SK-N-SH (cell line): Measurements from ENCODE around the gene ZNF335. TPM values are rescaled to one million over a fixed set of nuclear protein-coding genes. Genes with fewer than 3 reads are reported as not detected.

Experiments used
- CTCF ChIA-PET: fragments of 300-600, 350-600 bp; formaldehyde crosslinking; extraction: SDS; loops from one replicate; lab custom pipeline; 2021; lab: Yijun Ruan, JAX
- POLR2A ChIA-PET: fragments of 350-600 bp; sonication (Branson Sonifier 250); formaldehyde crosslinking; extraction: SDS; loops from one replicate; lab custom pipeline; 2020; ENCODE audit warnings: antibody characterized with exemption, inconsistent platforms; lab: Yijun Ruan, JAX
- DNase-seq: peaks from one replicate; pipeline ENCODE4 v3.0.0; 2012
- H2AFZ ChIP-seq: fragments of 200-600 bp; sonication (generic); 2 replicates; pipeline ENCODE4 v1.8.1; 2016; ENCODE audit warnings: antibody characterized with exemption, mild to moderate bottlenecking, low read depth
- H3F3A ChIP-seq: fragments of 200-600 bp; sonication (generic); replicated peaks from 2 replicates; pipeline ENCODE3; 2016; ENCODE audit warnings: antibody characterized with exemption, mild to moderate bottlenecking; ENCODE audit not compliant: insufficient read depth
- H3K27ac ChIP-seq, 2 experiments: fragments of 200-500 bp in 1 of 2; fragments of 200-600 bp in 1 of 2; sonication (Bioruptor generic) in 1 of 2; sonication (generic), shearing (Covaris generic) in 1 of 2; 2 replicates each; pipeline versions ENCODE4 v1.5.1 to v1.6.1; 2014 to 2016; ENCODE audit warnings: low read depth in 2 of 2, inconsistent platforms in 1 of 2, low read length in 1 of 2, mild to moderate bottlenecking in 1 of 2, mixed read lengths in 1 of 2
- H3K27me3 ChIP-seq: fragments of 200-600 bp; sonication (generic), shearing (Covaris generic); 2 replicates; pipeline ENCODE4 v1.6.1; 2016; ENCODE audit warnings: mixed run types; ENCODE audit not compliant: insufficient read depth
- H3K36me3 ChIP-seq, 2 experiments: fragments of 200-500 bp in 1 of 2; fragments of 200-600 bp in 1 of 2; sonication (Bioruptor generic) in 1 of 2; sonication (generic) in 1 of 2; replicated peaks in 1 of 2; 2 replicates each; pipeline versions ENCODE3 to v1.5.1; 2014 to 2016; ENCODE audit warnings: low read length in 1 of 2, mild to moderate bottlenecking in 1 of 2; ENCODE audit not compliant: insufficient read depth in 2 of 2, control insufficient read depth in 1 of 2
- H3K4me1 ChIP-seq, 2 experiments: fragments of 200-500 bp in 1 of 2; fragments of 200-600 bp in 1 of 2; sonication (Bioruptor generic) in 1 of 2; sonication (generic), shearing (Covaris generic) in 1 of 2; 2 replicates each; pipeline versions ENCODE4 v1.5.1 to v1.6.1; 2014 to 2016; ENCODE audit warnings: low read depth in 1 of 2, low read length in 1 of 2, mixed run types in 1 of 2; ENCODE audit not compliant: insufficient read depth in 2 of 2, control insufficient read depth in 1 of 2
- H3K4me2 ChIP-seq: fragments of 200-600 bp; sonication (generic), shearing (Covaris generic); 2 replicates; pipeline ENCODE4 v1.6.1; 2017; ENCODE audit warnings: mixed run types
- H3K4me3 ChIP-seq, 2 experiments: fragments of 200-500 bp in 1 of 2; fragments of 200-600 bp in 1 of 2; sonication (Bioruptor generic) in 1 of 2; sonication (generic), shearing (Covaris generic) in 1 of 2; 2 replicates each; pipeline versions ENCODE4 v1.5.1 to v1.8.1; 2014 to 2016; ENCODE audit warnings: low read depth in 2 of 2, inconsistent platforms in 1 of 2, low read length in 1 of 2, mild to moderate bottlenecking in 1 of 2, mixed read lengths in 1 of 2, moderate library complexity in 1 of 2
- H3K79me2 ChIP-seq: fragments of 200-600 bp; sonication (generic); 2 replicates; pipeline ENCODE4 v1.8.1; 2017; ENCODE audit warnings: mild to moderate bottlenecking; ENCODE audit not compliant: insufficient read depth
- H3K9ac ChIP-seq: fragments of 200-600 bp; sonication (generic); 2 replicates; pipeline ENCODE4 v1.6.1; 2017; ENCODE audit warnings: mixed run types
- H3K9me2 ChIP-seq: fragments of 200-600 bp; sonication (generic); 2 replicates; pipeline ENCODE4 v1.6.1; 2017; ENCODE audit warnings: mixed run types
- H3K9me3 ChIP-seq: fragments of 200-600 bp; sonication (generic); 2 replicates; pipeline ENCODE4 v1.6.1; 2017; ENCODE audit warnings: mixed run types, mild to moderate bottlenecking, moderate library complexity
- H4K20me1 ChIP-seq: fragments of 200-600 bp; sonication (generic); 2 replicates; pipeline ENCODE4 v1.6.1; 2017; ENCODE audit warnings: mild to moderate bottlenecking, mixed run types; ENCODE audit not compliant: insufficient read depth
- CHD2 ChIP-seq: fragments of 150-350 bp; IDR thresholded peaks from 2 replicates; pipeline ENCODE4 v1.6.1; 2018; ENCODE audit warnings: low read length; ENCODE audit not compliant: partially characterized antibody
- EZH2phosphoT487 ChIP-seq: fragments of 200-600 bp; sonication (generic); IDR thresholded peaks from 2 replicates; pipeline ENCODE4 v1.6.1; 2017; ENCODE audit warnings: low read depth, mixed run types, mild to moderate bottlenecking, antibody characterized with exemption, moderate library complexity, borderline replicate concordance
- FOSL2 ChIP-seq: IDR thresholded peaks from 2 replicates; pipeline ENCODE4 v1.4.0; 2012; ENCODE audit warnings: low read depth, mild to moderate bottlenecking, moderate library complexity, borderline replicate concordance
- GABPA ChIP-seq: IDR thresholded peaks from 2 replicates; pipeline ENCODE4 v1.4.0; 2012; ENCODE audit warnings: low read depth, mild to moderate bottlenecking
- JUND ChIP-seq: IDR thresholded peaks from 2 replicates; pipeline ENCODE4 v1.4.0; 2012
- MXI1 ChIP-seq: IDR thresholded peaks from 2 replicates; pipeline ENCODE4 v1.6.1; 2012; ENCODE audit warnings: mild to moderate bottlenecking, low read depth, low read length, improper control_type of control experiment
- NRF1 ChIP-seq: IDR thresholded peaks from 2 replicates; pipeline ENCODE4 v1.6.1; 2012; ENCODE audit warnings: low read depth, mild to moderate bottlenecking, low read length
- POLR2AphosphoS5 ChIP-seq: IDR thresholded peaks from 2 replicates; pipeline ENCODE4 v1.6.1; 2012; ENCODE audit warnings: low read depth, low read length
- RAD21 ChIP-seq: IDR thresholded peaks from 2 replicates; pipeline ENCODE4 v1.6.1; 2012; ENCODE audit warnings: mild to moderate bottlenecking, low read length
- RFX5 ChIP-seq: IDR thresholded peaks from 2 replicates; pipeline ENCODE4 v1.6.1; 2012; ENCODE audit warnings: mild to moderate bottlenecking, improper control_type of control experiment, low read length
- RXRA ChIP-seq: IDR thresholded peaks from 2 replicates; pipeline ENCODE4 v1.4.0; 2012; ENCODE audit warnings: low read depth, mild to moderate bottlenecking, borderline replicate concordance
- SIN3A ChIP-seq: IDR thresholded peaks from 2 replicates; pipeline ENCODE4 v1.6.1; 2012; ENCODE audit warnings: low read depth, mild to moderate bottlenecking, low read length, moderate library complexity, borderline replicate concordance
- SMC3 ChIP-seq: IDR thresholded peaks from 2 replicates; pipeline ENCODE4 v1.6.1; 2012; ENCODE audit warnings: low read depth, low read length, improper control_type of control experiment
- TCF12 ChIP-seq: IDR thresholded peaks from 2 replicates; pipeline ENCODE4 v1.4.0; 2012
- WGBS: methylation state at CpG from one replicate; pipeline ENCODE4 v1.1.6; 2017; ENCODE audit warnings: low lambda C conversion rate; 5-methylcytosine and 5-hydroxymethylcytosine counted together
- polyA plus RNA-seq, 3 experiments: library from polyadenylated mRNA; depleted of rRNA; stranded (reverse); fragments of >200 nt; gene quantifications; 2 replicates each; pipeline ENCODE4 v1.2.3, GENCODE V29; 2012
- TF ChIP-seq, protein P1 (sequence below): IDR thresholded peaks from 2 replicates; pipeline ENCODE4 v1.4.0; 2012; ENCODE audit warnings: low read depth
- TF ChIP-seq, protein P2 (sequence below): IDR thresholded peaks from 2 replicates; pipeline ENCODE4 v1.4.0; 2012; ENCODE audit warnings: low read depth, borderline replicate concordance
- TF ChIP-seq, protein P3 (sequence below): fragments of 200-600 bp; sonication (generic); IDR thresholded peaks from 2 replicates; pipeline ENCODE4 v1.6.1; 2017; ENCODE audit warnings: antibody characterized with exemption, mild to moderate bottlenecking, moderate library complexity
- TF ChIP-seq, protein P4 (sequence below): IDR thresholded peaks from 2 replicates; pipeline ENCODE4 v1.6.1; 2012; ENCODE audit warnings: mild to moderate bottlenecking, low read depth, low read length, moderate library complexity

The ZNF335 gene
- polyA plus RNA-seq, 1 of the 3 experiments (the other 2 are of a cell fraction), result 11.7 TPM

DNA sequence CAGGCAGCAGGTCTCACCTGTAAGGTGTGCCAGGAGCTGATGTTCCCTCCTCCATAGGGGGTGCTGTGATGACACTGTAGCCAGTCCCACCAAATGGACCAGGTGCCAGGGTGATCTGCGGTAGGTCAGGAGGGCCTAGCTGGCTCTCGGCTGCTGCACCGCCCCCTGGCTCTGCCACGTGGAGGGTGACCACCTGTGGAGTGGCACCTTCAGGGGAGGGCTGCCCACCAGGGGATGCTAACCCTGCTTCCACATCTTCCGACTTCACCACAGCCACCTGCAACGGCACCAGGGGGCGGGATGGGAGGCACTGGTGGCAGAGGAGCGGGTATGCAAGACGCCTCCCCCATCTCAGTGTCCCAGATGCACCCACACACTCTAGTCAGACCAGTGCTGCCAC, 18.3 kb downstream of the ZNF335 start:
- WGBS, result 95% methylated on average over 4 of the region's 9 CpGs
- no peaks in the 10 kb centered on the region for H3K9me2 ChIP-seq
- CTCF ChIA-PET, result interaction anchor here (1.4 to 3.1 kb wide), 3 partner anchors 9 to 16 kb away, joined by 5 to 20 read pairs (median 9); no protein-coding TSS in a partner anchor
- no peak overlapping the region for H2AFZ ChIP-seq
- H3K9ac ChIP-seq, result no peak overlapping the region
- no peaks in the 10 kb centered on the region for H3K79me2 ChIP-seq
- H3K4me1 ChIP-seq, result peaks cover 0 to 5% of the 10 kb centered on the region in 2 experiments; a peak in 1 of 4 replicates
- no peaks in the 10 kb centered on the region for H3F3A ChIP-seq
- peaks cover 23 to 59% of the 10 kb centered on the region in 2 experiments for H3K36me3 ChIP-seq
- POLR2A ChIA-PET, result no interaction called here
- H3K4me2 ChIP-seq, result no peak overlapping the region
- TF ChIP-seq RAD21 (no peak), SIN3A (no peak), CHD2 (no peak), MXI1 (no peak), SMC3 (no peak), NRF1 (no peak), FOSL2 (no peak), GABPA (no peak), TCF12 (no peak), RXRA (no peak), EZH2phosphoT487 (no peak), JUND (no peak)
- TF ChIP-seq, protein P1, sequence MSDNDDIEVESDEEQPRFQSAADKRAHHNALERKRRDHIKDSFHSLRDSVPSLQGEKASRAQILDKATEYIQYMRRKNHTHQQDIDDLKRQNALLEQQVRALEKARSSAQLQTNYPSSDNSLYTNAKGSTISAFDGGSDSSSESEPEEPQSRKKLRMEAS, result no peak
- TF ChIP-seq, protein P2, sequence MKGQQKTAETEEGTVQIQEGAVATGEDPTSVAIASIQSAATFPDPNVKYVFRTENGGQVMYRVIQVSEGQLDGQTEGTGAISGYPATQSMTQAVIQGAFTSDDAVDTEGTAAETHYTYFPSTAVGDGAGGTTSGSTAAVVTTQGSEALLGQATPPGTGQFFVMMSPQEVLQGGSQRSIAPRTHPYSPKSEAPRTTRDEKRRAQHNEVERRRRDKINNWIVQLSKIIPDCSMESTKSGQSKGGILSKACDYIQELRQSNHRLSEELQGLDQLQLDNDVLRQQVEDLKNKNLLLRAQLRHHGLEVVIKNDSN, result no peak
- TF ChIP-seq, all 33 proteins: peak for 0
- no peak overlapping the region for H3K4me3 ChIP-seq
- no peaks in the 10 kb centered on the region for H3K27me3 ChIP-seq
- H4K20me1 ChIP-seq, result no peaks in the 10 kb centered on the region
- no peak overlapping the region for H3K27ac ChIP-seq
- no peak for DNase-seq
- H3K9me3 ChIP-seq, result no peaks in the 10 kb centered on the region

DNA sequence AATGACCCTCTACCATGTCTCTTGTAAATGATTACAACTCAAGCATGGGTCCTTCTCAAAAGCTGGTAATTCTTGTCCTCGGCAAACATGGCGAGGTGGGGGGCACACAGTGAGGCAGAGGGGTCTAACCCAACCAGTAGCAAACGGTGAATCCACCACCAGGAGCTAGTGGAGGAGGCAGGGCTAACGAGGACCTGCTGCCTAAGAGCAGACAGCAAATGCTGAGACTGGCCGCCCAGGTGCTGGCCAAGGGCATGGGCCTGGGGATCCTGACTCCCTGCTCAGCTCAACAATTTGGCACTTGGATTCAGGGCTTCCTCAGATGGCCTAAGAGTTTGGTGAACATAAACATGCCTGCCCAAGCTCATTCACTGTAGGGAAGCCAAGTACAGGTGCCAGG, 19.1 kb downstream of the ZNF335 start:
- CTCF ChIA-PET, result interaction anchor here (1.9 to 3.1 kb wide), 3 partner anchors 10 to 63 kb away, joined by 5 to 20 read pairs (median 9); no protein-coding TSS in a partner anchor
- Histone ChIP-seq H3K27ac (no peak overlapping the region), H3K9me3 (no peaks in the 10 kb centered on the region), H3K27me3 (no peaks in the 10 kb centered on the region), H3K9me2 (no peaks in the 10 kb centered on the region), H3K4me1 (peaks cover 0 to 5% of the 10 kb centered on the region in 2 experiments; a peak in 1 of 4 replicates), H2AFZ (no peak overlapping the region), H3K79me2 (no peaks in the 10 kb centered on the region), H3K4me2 (no peak overlapping the region), H3K4me3 (no peak overlapping the region), H3K9ac (no peak overlapping the region), H3F3A (no peaks in the 10 kb centered on the region)
- WGBS, result 95% methylated on average over 4 of the region's 5 CpGs
- DNase-seq, result no peak
- POLR2A ChIA-PET, result interaction anchor here (1.3 kb wide), 1 partner anchor 62 kb away, joined by 3 read pairs; the partner anchor contains the start of genes CTSA and NEURL2
- TF ChIP-seq RFX5 (no peak), POLR2AphosphoS5 (no peak), FOSL2 (no peak)
- TF ChIP-seq, protein P3, sequence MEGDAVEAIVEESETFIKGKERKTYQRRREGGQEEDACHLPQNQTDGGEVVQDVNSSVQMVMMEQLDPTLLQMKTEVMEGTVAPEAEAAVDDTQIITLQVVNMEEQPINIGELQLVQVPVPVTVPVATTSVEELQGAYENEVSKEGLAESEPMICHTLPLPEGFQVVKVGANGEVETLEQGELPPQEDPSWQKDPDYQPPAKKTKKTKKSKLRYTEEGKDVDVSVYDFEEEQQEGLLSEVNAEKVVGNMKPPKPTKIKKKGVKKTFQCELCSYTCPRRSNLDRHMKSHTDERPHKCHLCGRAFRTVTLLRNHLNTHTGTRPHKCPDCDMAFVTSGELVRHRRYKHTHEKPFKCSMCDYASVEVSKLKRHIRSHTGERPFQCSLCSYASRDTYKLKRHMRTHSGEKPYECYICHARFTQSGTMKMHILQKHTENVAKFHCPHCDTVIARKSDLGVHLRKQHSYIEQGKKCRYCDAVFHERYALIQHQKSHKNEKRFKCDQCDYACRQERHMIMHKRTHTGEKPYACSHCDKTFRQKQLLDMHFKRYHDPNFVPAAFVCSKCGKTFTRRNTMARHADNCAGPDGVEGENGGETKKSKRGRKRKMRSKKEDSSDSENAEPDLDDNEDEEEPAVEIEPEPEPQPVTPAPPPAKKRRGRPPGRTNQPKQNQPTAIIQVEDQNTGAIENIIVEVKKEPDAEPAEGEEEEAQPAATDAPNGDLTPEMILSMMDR, result no peak
- TF ChIP-seq, protein P4, sequence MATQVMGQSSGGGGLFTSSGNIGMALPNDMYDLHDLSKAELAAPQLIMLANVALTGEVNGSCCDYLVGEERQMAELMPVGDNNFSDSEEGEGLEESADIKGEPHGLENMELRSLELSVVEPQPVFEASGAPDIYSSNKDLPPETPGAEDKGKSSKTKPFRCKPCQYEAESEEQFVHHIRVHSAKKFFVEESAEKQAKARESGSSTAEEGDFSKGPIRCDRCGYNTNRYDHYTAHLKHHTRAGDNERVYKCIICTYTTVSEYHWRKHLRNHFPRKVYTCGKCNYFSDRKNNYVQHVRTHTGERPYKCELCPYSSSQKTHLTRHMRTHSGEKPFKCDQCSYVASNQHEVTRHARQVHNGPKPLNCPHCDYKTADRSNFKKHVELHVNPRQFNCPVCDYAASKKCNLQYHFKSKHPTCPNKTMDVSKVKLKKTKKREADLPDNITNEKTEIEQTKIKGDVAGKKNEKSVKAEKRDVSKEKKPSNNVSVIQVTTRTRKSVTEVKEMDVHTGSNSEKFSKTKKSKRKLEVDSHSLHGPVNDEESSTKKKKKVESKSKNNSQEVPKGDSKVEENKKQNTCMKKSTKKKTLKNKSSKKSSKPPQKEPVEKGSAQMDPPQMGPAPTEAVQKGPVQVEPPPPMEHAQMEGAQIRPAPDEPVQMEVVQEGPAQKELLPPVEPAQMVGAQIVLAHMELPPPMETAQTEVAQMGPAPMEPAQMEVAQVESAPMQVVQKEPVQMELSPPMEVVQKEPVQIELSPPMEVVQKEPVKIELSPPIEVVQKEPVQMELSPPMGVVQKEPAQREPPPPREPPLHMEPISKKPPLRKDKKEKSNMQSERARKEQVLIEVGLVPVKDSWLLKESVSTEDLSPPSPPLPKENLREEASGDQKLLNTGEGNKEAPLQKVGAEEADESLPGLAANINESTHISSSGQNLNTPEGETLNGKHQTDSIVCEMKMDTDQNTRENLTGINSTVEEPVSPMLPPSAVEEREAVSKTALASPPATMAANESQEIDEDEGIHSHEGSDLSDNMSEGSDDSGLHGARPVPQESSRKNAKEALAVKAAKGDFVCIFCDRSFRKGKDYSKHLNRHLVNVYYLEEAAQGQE, result no peak
- TF ChIP-seq, all 33 proteins: peak for 0
- Histone ChIP-seq H4K20me1 (no peaks in the 10 kb centered on the region), H3K36me3 (peaks cover 23 to 62% of the 10 kb centered on the region in 2 experiments)
